Gastroesophageal sphincter (tissue), 3 donors: Measurements from ENCODE around the gene STX2.

Source experiments
- POLR2A ChIP-seq, 2 donors: fragments of 450-650 bp; IDR thresholded peaks; one replicate each; pipeline ENCODE4 v1.6.1; 2017; ENCODE audit warnings: antibody characterized with exemption in 2 of 2, mild to moderate bottlenecking in 2 of 2, moderate library complexity in 1 of 2
- TF ChIP-seq, protein P1 (sequence below), 4 experiments: fragments of 200-600 bp in 2 of 4; fragments of 450-650 bp in 2 of 4; sonication (generic) in 1 of 4; IDR thresholded peaks; one replicate each; pipeline ENCODE4 v1.5.1; 2017 to 2019; ENCODE audit warnings: antibody characterized with exemption in 4 of 4, mild to moderate bottlenecking in 2 of 4, moderate library complexity in 2 of 4

DNA sequence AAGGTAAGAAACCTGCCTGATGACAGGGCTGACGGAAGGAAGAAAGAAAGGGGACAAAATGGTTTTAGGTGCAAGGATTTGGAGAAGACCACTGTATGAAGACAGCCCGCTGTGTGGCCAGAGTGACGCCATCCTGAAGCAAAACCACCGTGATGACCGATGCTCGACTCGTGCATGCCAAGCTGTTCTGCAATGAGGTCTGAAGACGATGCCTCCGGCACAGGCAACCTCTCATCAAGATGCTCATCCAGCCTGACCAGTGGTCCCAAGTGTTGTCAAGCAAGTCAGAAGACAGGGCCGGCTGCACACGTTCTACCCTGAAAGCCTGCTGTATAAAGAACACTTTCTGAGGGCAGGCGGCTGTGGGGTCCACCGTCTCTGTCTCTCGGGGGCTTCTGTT is 34.8 kb downstream of the STX2 start:
- TF ChIP-seq POLR2A (IDR thresholded peaks at IDR 0.05): no peak
- TF ChIP-seq, protein P1, sequence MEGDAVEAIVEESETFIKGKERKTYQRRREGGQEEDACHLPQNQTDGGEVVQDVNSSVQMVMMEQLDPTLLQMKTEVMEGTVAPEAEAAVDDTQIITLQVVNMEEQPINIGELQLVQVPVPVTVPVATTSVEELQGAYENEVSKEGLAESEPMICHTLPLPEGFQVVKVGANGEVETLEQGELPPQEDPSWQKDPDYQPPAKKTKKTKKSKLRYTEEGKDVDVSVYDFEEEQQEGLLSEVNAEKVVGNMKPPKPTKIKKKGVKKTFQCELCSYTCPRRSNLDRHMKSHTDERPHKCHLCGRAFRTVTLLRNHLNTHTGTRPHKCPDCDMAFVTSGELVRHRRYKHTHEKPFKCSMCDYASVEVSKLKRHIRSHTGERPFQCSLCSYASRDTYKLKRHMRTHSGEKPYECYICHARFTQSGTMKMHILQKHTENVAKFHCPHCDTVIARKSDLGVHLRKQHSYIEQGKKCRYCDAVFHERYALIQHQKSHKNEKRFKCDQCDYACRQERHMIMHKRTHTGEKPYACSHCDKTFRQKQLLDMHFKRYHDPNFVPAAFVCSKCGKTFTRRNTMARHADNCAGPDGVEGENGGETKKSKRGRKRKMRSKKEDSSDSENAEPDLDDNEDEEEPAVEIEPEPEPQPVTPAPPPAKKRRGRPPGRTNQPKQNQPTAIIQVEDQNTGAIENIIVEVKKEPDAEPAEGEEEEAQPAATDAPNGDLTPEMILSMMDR (IDR thresholded peaks at IDR 0.05): no peak
